ENCODE data around the gene STK24.

The STK24 gene

GRCh38 chr13:98406427-98406826 is 170.5 kb downstream of the STK24 start:
- no peak for DNase-seq (ENCODE audit: low read depth, low spot score)
- TF ChIP-seq CTCF (IDR thresholded peaks at IDR 0.05; ENCODE audit: low read depth, low read length), result no peak
- no peak overlapping the region for H3K4me3 ChIP-seq (ENCODE audit: low read depth, low read length)
- in situ Hi-C loops (cut with HindIII; ENCODE audit: low sequenced_read_pairs), result no loop called here

- in situ Hi-C loops (cut with HindIII; ENCODE audit: low sequenced_read_pairs), result no loop called here
- no peak for DNase-seq (ENCODE audit: low read depth, low spot score)
- H3K4me3 ChIP-seq (ENCODE audit: low read depth, low read length), result no peak overlapping the region
- TF ChIP-seq CTCF (IDR thresholded peaks at IDR 0.05; ENCODE audit: low read depth, low read length), result no peak
These were observed 171.1 kb downstream of the STK24 start for GRCh38 chr13:98405690-98406344.

- TF ChIP-seq CTCF (IDR thresholded peaks at IDR 0.05; ENCODE audit: low read depth, low read length), result no peak
- peak; percentile 12 for DNase-seq (ENCODE audit: low read depth, low spot score)
- H3K4me3 ChIP-seq (ENCODE audit: low read depth, low read length), result no peak overlapping the region
- in situ Hi-C loops (cut with HindIII; ENCODE audit: low sequenced_read_pairs), result no loop called here
These were observed 171.8 kb downstream of the STK24 start for GRCh38 chr13:98405107-98405571.

- in situ Hi-C loops (cut with HindIII; ENCODE audit: low sequenced_read_pairs), result no loop called here
- DNase-seq (ENCODE audit: low read depth, low spot score), result no peak
- TF ChIP-seq CTCF (IDR thresholded peaks at IDR 0.05; ENCODE audit: low read depth, low read length), result no peak
- H3K4me3 ChIP-seq (ENCODE audit: low read depth, low read length), result no peak overlapping the region
These were observed 173.8 kb downstream of the STK24 start for GRCh38 chr13:98403076-98403475.

GRCh38 chr13:98401934-98402333 is 175.0 kb downstream of the STK24 start:
- in situ Hi-C loops (cut with HindIII; ENCODE audit: low sequenced_read_pairs), result no loop called here
- H3K4me3 ChIP-seq (ENCODE audit: low read depth, low read length), result no peak overlapping the region
- TF ChIP-seq CTCF (IDR thresholded peaks at IDR 0.05; ENCODE audit: low read depth, low read length), result no peak
- DNase-seq (ENCODE audit: low read depth, low spot score), result no peak

- DNase-seq (ENCODE audit: low read depth, low spot score), result no peak
- in situ Hi-C loops (cut with HindIII; ENCODE audit: low sequenced_read_pairs), result no loop called here
- no peak overlapping the region for H3K4me3 ChIP-seq (ENCODE audit: low read depth, low read length)
- no peak for TF ChIP-seq CTCF (IDR thresholded peaks at IDR 0.05; ENCODE audit: low read depth, low read length)
These were observed 177.2 kb downstream of the STK24 start for GRCh38 chr13:98399756-98400155.
